COLO668 (cell line): ENCODE results near the gene TXNDC9.
"Not testable (repeated sequence)": the region's sequence is repeated elsewhere in the genome, so short reads cannot be mapped to it uniquely, and the experiment has no call there.

Experiments used
- DNase-seq: peaks from one replicate; lab custom pipeline; 2025; ENCODE audit not compliant: unreplicated experiment; lab: John Stamatoyannopoulos, UW

TXNDC9 gene, protein sequence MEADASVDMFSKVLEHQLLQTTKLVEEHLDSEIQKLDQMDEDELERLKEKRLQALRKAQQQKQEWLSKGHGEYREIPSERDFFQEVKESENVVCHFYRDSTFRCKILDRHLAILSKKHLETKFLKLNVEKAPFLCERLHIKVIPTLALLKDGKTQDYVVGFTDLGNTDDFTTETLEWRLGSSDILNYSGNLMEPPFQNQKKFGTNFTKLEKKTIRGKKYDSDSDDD

DNA sequence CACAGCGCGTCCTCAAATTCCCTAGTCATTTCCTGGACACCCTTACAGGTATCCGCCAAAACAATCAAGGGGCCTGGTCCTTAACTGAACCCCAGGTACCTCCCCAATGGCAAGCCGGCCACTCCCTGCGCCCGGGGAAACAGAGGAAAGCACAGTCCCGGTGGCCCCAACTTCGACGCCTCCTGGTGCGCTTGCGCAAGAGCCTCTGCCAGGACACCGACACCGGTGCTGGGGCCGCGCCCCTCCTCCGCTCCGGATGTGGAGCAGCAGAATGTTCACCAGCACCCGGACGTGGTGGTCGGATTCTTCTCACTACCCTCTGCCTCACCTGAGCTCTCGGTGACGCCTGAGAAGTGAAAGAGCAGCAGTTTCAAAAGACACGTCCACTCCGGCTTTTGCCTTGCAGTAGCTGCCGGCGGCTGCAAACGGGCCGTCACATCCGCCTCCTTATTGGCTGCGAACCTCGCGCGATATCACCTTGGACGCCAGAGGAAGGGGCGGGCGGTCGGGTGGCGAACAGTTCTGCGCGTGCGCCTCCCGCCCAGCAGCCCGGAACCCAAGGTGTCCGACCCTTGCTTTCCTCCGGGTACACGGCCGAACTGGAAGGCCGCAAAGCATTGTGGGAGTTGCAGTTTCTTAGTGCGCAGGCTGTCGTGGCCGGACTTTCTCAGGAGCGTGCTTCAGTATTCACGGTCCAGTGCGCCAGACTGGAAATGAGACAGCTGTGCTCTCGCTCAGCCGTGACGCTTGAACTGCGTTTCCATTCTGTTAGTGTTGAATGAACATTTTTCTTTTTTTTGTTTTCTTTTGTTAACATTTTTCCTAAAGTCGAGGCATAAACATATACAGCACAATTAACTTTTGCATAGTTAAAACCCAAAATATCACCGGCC is at the start of gene TXNDC9:
Gene TXNDC9, minus strand, starts transcription at position 423 of the 893 bp plus-strand sequence. CDS start 3,123 bp downstream, outside the sequence.
- DNase-seq = peak; percentile 99

- DNase-seq = no peak
Measured at GRCh38 chr2:99382143-99382542, 46.0 kb upstream of the TXNDC9 start.

DNA sequence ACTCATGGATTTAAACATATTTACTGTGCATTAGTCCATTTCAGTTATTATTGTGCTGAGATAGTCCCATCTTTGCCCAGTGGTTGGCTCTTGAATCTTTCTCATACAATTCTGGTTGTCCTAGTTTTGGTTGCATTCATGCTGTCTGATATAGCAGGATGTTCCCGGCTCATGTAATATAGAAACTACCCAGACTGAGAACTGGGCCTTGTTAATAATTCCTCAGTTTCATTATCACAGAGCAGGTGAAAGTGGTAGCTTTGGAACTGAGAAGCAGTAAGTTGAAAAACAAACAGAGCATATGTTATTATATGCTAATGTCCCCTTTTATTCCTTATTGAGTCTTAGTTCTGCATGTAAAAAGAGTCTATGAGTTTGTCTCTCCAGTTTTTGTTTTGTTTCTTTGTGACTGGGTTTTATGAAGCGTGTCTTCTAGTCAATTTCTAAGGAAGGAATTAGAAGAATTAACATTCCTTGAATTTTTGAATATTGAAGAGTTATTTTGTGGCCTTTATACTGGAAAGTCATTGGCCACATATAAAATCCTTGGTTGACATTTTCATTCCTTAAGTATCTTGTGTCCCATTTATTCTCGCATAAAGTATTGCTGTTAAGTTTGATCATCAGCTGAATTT is 44.4 kb upstream of the TXNDC9 start:
- DNase-seq = no peak

GRCh38 chr2:99377879-99378278 is 41.7 kb upstream of the TXNDC9 start:
- no peak for DNase-seq

GRCh38 chr2:99376254-99376864 is 40.2 kb upstream of the TXNDC9 start:
- no peak for DNase-seq

- DNase-seq = no peak
Measured at GRCh38 chr2:99374747-99375146, 38.6 kb upstream of the TXNDC9 start.

GRCh38 chr2:99373144-99373543 is 37.0 kb upstream of the TXNDC9 start:
- no peak for DNase-seq

GRCh38 chr2:99368854-99369253 is 32.7 kb upstream of the TXNDC9 start:
- DNase-seq = not testable (repeated sequence)

DNA sequence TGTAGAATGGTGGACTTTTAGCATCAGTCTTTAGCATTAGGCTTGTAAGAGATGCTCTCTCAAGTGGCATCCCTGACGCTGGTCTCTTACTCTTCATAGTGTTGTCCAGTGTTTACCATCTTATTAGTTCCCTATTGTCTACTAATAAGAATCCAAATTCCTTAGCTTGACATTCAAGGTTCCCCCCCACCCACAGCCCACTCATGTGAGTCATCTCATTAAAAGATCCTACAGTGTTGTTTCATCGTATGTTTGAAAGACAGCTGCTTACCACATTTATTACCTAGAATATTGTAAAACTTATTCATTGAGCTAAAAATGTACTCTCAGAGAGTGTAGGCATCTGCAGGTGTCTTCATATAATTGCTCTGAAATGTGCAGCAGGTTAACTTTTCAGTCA is 29.5 kb upstream of the TXNDC9 start:
- no peak for DNase-seq

- no peak for DNase-seq
Measured at GRCh38 chr2:99356853-99357252, 20.7 kb upstream of the TXNDC9 start.

DNA sequence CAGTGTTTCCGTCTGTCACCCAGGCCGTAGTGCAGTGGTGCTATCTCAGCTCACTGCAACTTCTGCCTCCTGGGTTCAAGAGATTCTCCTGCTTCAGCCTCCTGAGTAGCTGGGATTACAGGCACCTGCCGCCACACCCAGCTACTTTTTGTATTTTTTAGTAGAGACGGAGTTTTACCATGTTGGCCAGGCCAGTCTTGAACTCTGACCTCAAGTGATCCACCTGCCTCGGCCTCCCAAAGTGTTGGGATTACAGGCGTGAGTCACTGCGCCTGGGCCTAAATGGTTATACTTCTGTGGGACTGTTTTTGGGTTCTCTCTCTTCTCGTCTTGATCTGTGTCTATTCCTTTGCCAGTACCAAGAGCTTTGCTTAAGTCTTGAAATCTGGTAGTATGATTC is 18.7 kb upstream of the TXNDC9 start:
- not testable (repeated sequence) for DNase-seq

DNA sequence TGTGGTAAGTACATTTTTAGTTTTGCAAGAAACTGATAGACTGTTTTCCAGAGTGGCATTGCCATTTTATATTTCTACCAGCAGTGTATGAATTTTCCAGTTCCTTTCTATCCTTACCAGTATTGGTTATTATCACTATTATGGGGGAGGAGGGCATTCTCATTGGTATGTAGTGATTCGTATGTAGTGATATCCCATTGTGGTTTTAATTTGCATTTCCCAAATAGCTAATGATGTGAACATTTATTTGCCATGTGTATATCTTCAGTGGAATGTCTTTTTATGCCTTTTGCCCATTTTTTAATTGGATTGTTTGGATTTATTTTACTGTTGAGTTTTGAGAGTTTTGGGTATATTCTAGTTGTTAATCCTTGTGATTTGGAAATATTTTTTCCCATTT is 17.9 kb upstream of the TXNDC9 start:
- DNase-seq = no peak

DNA sequence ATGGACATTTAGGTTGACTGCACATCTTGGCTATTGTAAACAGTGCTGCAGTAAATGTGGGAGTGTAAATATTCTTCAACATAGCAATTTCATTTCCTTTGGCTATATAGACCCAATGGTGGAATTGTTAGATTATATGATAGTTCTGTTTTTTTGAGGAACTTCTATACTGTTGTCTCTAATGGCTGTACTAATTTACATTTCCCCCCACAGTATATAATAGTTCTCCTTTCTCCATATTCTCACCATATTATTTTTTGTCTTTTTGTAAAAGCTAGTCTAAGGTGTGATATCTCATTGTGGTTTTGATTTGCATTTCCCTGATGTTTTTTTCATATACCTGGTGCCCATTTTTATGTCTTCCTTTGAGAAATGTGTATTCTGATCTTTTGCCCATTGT is 14.1 kb upstream of the TXNDC9 start:
- DNase-seq = no peak

DNA sequence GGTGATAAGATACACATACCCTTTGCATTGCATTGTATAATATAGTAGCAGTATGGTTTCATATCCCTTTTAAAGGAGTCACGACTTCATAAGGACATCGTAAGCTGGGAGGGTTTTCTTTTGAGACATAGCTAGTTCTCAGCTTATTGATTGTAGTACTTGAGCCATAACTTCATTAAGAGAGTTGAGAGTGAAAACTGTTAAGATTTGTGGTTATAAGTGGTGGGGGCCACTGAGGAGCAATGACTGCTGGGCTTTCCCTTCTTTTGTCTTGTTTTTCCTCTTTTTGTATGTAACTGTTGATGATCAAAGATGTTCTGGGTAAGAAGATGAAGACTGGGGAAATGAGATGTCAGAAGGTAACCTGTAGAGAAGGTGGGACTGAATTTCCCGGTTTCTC is 12.0 kb upstream of the TXNDC9 start:
- DNase-seq = no peak

- no peak for DNase-seq
Measured at GRCh38 chr2:99346218-99346617, 10.1 kb upstream of the TXNDC9 start.

GRCh38 chr2:99345446-99345845 is 9.3 kb upstream of the TXNDC9 start:
- DNase-seq = not testable (repeated sequence)

DNA sequence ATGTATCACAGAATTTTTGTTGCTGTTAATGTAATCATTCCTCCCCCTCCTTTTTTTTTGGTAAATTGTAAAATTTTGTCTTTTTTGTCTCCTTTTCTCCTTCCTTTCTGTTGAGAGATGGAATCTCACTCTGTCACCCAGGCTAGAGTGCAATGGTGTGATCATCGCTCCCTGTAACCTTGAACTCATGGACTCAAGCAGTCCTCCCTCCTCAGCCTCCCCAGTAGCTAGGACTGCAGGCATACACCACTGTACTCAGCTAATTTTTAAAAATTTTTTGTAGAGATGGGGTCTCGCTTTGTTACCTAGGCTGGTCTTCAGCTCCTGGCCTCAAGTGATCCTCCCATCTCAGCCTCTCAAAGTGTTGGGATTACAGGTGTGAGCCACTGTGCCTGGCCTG is 6.4 kb upstream of the TXNDC9 start:
- no peak for DNase-seq

GRCh38 chr2:99340669-99341236 is 4.6 kb upstream of the TXNDC9 start:
- DNase-seq = no peak

- DNase-seq = no peak
Measured at GRCh38 chr2:99338029-99338585, 2.0 kb upstream of the TXNDC9 start.

DNA sequence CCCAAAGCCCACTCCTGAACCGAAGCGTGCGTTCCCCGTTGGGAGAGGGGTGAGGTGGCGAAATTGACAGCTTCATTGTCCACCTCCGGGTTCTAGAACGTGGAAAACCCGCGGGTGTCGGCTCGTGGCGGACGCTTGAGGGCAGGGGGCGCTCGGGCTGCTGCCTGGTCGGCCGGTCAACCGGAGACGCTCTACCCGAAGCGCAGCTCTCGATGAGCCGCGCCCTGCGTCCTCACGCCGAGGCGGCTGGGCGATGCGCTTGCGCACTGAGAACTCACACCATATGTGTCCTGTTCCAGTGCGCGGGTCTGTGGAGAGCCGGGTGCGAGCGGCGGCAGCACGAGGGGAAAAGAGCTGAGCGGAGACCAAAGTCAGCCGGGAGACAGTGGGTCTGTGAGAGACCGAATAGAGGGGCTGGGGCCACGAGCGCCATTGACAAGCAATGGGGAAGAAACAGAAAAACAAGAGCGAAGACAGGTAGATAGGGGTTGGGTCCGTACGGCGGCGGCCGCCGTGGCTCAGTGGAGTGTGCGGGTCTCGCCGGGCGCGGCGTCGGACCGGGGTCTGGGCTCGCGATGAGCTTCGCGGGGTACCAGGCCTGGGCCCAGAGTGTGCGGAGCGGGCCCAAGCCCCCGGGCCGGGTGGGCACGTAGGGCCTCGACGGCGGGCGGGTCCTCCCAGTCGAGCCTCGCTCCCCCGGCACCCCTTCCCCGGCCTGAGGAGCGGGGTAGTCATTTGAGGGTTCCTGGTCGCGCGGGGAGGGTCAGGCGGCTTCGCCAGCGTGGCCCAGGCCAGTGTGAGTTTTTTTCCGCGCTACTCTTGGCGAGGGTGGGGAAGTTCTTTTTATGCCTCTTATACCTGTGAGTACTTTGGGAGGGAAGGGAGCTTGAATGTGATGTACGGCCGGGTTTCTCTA is 1.2 kb upstream of the TXNDC9 start, which contains the start of gene EIF5B:
Gene EIF5B, plus strand, starts transcription at position 277 of the 916 bp plus-strand sequence. Its CDS starts 166 bp downstream, at position 443.
- peak; percentile 97 for DNase-seq
